Tibial artery (tissue), 4 donors: ENCODE results near the gene LPO.
A peak's percentile ranks its signal among the peaks of the same experiment; 100 is the strongest.

Experiments
- DNase-seq, 2 donors: peaks; one replicate each; pipeline ENCODE4 v3.0.0-alpha.2; 2019
- H3K27ac ChIP-seq, 2 donors: fragments of 200-600 bp; sonication (generic) in 1 of 2; 1 replicate in 1 of 2; 2 replicates in 1 of 2; pipeline ENCODE4 v1.5.1; 2018 to 2019; ENCODE audit warnings: mild to moderate bottlenecking in 1 of 2
- H3K27me3 ChIP-seq, 2 donors: fragments of 200-600 bp; sonication (generic) in 1 of 2; one replicate each; pipeline versions ENCODE4 v1.5.1 to v1.6.0; 2016 to 2019
- H3K36me3 ChIP-seq, 3 donors: fragments of 200-600 bp; sonication (generic) in 2 of 3; one replicate each; pipeline ENCODE4 v1.5.1; 2016 to 2019; ENCODE audit warnings: mild to moderate bottlenecking in 2 of 3
- H3K4me1 ChIP-seq, 4 donors: fragments of 200-600 bp; sonication (generic) in 2 of 4; 1 replicate in 3 of 4; 2 replicates in 1 of 4; pipeline ENCODE4 v1.5.1; 2016 to 2019
- H3K4me3 ChIP-seq, 2 donors: fragments of 200-600 bp; sonication (generic) in 1 of 2; 1 replicate in 1 of 2; 2 replicates in 1 of 2; pipeline ENCODE4 v1.5.1; 2018 to 2019; ENCODE audit warnings: mild to moderate bottlenecking in 2 of 2
- H3K9me3 ChIP-seq, 3 donors: fragments of 200-600 bp; sonication (generic) in 1 of 3; one replicate each; pipeline ENCODE4 v1.5.1; 2016 to 2019
- CTCF ChIP-seq, 2 experiments: fragments of 200-600 bp in 1 of 2; fragments of 450-650 bp in 1 of 2; IDR thresholded peaks; one replicate each; pipeline ENCODE4 v1.5.1; 2017 to 2019; ENCODE audit warnings: antibody characterized with exemption in 2 of 2, mild to moderate bottlenecking in 1 of 2, moderate library complexity in 1 of 2
- intact Hi-C: fragments of 100-400 bp; cut with DNase I; formaldehyde crosslinking; loops from one replicate; pipeline ENCODE4 v1.15.0; 2023; ENCODE audit warnings: low total_unique reads

The LPO gene

DNA sequence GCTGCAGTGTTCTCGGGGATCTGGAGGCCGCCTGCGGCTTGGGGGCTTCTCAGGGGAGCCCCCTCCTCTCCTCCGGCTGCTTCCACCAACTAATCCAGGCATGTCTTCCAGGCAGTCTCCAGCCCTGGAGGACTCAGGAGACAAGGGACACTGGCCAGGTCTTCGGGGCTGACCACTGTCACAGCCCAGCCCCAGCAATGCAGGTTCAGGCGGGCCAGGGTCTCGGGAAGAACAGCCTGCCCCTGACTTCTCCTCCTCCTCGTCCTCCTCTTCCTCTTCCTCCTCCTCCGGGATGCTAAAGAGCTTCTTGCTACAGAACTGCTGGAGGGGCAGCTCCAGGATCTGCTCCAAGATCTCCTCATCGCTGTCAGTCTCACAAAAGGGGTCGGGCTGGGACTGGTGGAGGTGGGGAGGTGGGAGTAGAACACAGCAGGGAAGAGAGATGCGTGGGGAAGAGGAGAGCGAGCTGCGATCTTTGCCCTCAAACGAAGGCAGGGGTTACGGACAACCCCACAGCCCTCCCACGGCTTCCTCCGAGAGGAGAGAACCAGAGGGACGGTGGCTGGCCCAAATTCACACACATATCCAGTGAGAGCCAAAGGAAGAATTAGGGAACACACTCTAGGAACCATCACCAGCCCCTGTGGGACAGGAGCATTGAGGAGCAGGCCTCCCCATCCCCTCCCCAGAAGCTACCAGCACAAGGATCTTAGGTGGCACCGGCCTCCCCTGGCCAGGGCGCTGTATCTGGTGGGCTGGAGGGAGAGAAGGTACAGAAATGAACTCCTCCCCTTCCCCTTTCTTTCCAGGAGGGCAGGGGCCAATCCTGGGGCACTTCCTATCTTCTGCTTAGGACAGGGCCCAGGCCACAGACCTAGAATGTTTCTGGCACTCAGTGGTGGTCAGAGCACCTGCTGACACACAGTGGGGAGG, 70.9 kb downstream of the LPO start:
- H3K9me3 ChIP-seq: no peaks in the 10 kb centered on the region
- intact Hi-C loops: no loop called here
- no peaks in the 10 kb centered on the region for H3K27me3 ChIP-seq
- no peak for TF ChIP-seq CTCF (IDR thresholded peaks at IDR 0.05)
- H3K36me3 ChIP-seq: peaks cover 0 to 65% (median 4%) of the 10 kb centered on the region in 3 donors
- H3K27ac ChIP-seq: no peak overlapping the region
- peak in 1 of 2 donors; percentile 10 for DNase-seq
- H3K4me3 ChIP-seq: no peak overlapping the region
- no peaks in the 10 kb centered on the region for H3K4me1 ChIP-seq

- TF ChIP-seq CTCF (IDR thresholded peaks at IDR 0.05): no peak
- no peak for DNase-seq
- Histone ChIP-seq H3K27me3 (no peaks in the 10 kb centered on the region), H3K4me1 (no peaks in the 10 kb centered on the region), H3K4me3 (no peak overlapping the region), H3K36me3 (peaks cover 0 to 65% (median 4%) of the 10 kb centered on the region in 3 donors), H3K27ac (no peak overlapping the region), H3K9me3 (no peaks in the 10 kb centered on the region)
- intact Hi-C loops: no loop called here
Measured at GRCh38 chr17:58309918-58310259, 71.5 kb downstream of the LPO start.

- peak; percentile 9 to 60 for DNase-seq
- H3K4me3 ChIP-seq: no peak overlapping the region
- no peaks in the 10 kb centered on the region for H3K27me3 ChIP-seq
- intact Hi-C loops: no loop called here
- H3K4me1 ChIP-seq: no peaks in the 10 kb centered on the region
- H3K9me3 ChIP-seq: no peaks in the 10 kb centered on the region
- H3K36me3 ChIP-seq: peaks cover 0 to 67% (median 4%) of the 10 kb centered on the region in 3 donors
- no peak for TF ChIP-seq CTCF (IDR thresholded peaks at IDR 0.05)
- no peak overlapping the region for H3K27ac ChIP-seq
Measured at GRCh38 chr17:58310511-58311428, 72.4 kb downstream of the LPO start.

DNA sequence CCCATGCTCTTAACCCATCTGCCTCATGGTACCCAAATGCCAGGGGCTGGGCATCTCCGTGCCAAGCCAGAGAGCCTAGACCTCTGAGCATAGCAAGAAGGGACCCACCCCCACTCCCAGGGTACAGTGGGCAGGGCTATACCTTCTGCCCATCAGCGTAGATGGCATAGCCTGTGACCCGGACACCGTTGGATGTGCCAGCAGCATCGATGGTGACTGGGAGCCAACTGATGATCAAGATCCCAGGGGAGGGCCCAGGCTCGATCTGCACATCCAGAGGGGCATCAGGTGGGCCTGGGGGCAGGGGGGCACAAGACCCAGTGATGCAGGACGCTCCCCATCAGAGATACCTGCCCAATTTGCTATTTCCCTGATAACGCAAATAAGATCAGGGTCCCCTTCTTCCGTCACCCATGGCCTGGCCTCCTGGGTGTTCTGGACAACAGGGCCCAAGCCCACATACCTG, 73.1 kb downstream of the LPO start:
- H3K9me3 ChIP-seq: no peaks in the 10 kb centered on the region

More for the DNA sequence above, 73.1 kb downstream of the LPO start:
- TF ChIP-seq CTCF (IDR thresholded peaks at IDR 0.05): no peak
- Histone ChIP-seq H3K27ac (no peak overlapping the region), H3K36me3 (peaks cover 0 to 73% (median 4%) of the 10 kb centered on the region in 3 donors), H3K4me1 (no peaks in the 10 kb centered on the region), H3K4me3 (no peak overlapping the region), H3K27me3 (no peaks in the 10 kb centered on the region)
- peak in 1 of 2 donors; percentile 1 for DNase-seq
- intact Hi-C loops: no loop called here
